Measurements from ENCODE around the gene SKAP2. TPM values are rescaled to one million over a fixed set of nuclear protein-coding genes. Genes with fewer than 3 reads are reported as not detected.

Gene SKAP2
- total and polyA plus RNA-seq, 2 donors (not counting 1 experiment from before 2014, with no cell fraction given), result 17.5 to 25.9 TPM

DNA sequence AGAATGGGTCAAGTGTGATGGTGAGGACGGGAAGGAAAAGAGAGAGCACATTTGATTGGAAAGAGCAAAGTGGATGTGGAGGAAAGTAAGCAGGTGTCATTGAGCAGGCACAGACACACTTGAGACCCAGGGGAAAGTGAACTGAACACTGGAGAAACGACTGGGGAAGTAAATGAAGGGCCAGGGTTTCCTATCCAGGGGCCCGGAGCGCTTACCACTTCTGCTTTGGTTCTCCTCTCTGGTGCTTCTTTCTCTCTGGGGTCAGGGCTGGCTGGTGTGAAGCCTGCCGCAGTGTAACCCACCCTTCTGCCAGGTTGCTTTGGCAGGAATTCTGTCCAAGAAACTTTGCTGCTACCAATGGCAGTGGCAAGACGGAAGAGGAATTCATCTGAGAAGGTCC is 219.3 kb downstream of the SKAP2 start:
- no peaks in the 10 kb centered on the region for H3K4me1 ChIP-seq (ENCODE audit: control insufficient read depth, extremely low read depth, insufficient read depth, low read length)
- H3K36me3 ChIP-seq (ENCODE audit: control insufficient read depth, insufficient read depth, low read length), result no peaks in the 10 kb centered on the region
- H3K4me3 ChIP-seq (replicated peaks in 1 of 4; ENCODE audit: control extremely low read depth in 1 of 4, insufficient read depth in 1 of 4, low read depth in 3 of 4, low read length in 4 of 4), result no peak overlapping the region
- H3K79me2 ChIP-seq (ENCODE audit: control insufficient read depth, insufficient read depth, low read length), result no peaks in the 10 kb centered on the region
- H3K9me3 ChIP-seq (ENCODE audit: control insufficient read depth, insufficient read depth, low read depth, low read length), result no peaks in the 10 kb centered on the region
- H4K20me1 ChIP-seq (ENCODE audit: control insufficient read depth, extremely low read depth, insufficient read depth, low read length), result no peaks in the 10 kb centered on the region
- no peak overlapping the region for H3K27ac ChIP-seq (ENCODE audit: insufficient read depth, low read length)
- no peak overlapping the region for H3K4me2 ChIP-seq (ENCODE audit: extremely low read depth, insufficient read depth, low read length)
- no peak overlapping the region for H3K9ac ChIP-seq (ENCODE audit: insufficient read depth, low read length)
- no peak for DNase-seq (ENCODE audit: low read depth in 2 of 2)
- no peaks in the 10 kb centered on the region for H3K27me3 ChIP-seq (ENCODE audit: control insufficient read depth, insufficient read depth, low read length)
- no peak for TF ChIP-seq EZH2 (IDR thresholded peaks at IDR 0.05; ENCODE audit: low read length, missing control alignments)
- TF ChIP-seq, protein P1, sequence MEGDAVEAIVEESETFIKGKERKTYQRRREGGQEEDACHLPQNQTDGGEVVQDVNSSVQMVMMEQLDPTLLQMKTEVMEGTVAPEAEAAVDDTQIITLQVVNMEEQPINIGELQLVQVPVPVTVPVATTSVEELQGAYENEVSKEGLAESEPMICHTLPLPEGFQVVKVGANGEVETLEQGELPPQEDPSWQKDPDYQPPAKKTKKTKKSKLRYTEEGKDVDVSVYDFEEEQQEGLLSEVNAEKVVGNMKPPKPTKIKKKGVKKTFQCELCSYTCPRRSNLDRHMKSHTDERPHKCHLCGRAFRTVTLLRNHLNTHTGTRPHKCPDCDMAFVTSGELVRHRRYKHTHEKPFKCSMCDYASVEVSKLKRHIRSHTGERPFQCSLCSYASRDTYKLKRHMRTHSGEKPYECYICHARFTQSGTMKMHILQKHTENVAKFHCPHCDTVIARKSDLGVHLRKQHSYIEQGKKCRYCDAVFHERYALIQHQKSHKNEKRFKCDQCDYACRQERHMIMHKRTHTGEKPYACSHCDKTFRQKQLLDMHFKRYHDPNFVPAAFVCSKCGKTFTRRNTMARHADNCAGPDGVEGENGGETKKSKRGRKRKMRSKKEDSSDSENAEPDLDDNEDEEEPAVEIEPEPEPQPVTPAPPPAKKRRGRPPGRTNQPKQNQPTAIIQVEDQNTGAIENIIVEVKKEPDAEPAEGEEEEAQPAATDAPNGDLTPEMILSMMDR (conservative IDR thresholded peaks at IDR 0.05 in 1 of 2, IDR thresholded peaks at IDR 0.05 in 1 of 2; ENCODE audit: low read depth in 1 of 2, low read length in 2 of 2), result no peak
- H2AFZ ChIP-seq (ENCODE audit: low read length), result no peak overlapping the region

DNA sequence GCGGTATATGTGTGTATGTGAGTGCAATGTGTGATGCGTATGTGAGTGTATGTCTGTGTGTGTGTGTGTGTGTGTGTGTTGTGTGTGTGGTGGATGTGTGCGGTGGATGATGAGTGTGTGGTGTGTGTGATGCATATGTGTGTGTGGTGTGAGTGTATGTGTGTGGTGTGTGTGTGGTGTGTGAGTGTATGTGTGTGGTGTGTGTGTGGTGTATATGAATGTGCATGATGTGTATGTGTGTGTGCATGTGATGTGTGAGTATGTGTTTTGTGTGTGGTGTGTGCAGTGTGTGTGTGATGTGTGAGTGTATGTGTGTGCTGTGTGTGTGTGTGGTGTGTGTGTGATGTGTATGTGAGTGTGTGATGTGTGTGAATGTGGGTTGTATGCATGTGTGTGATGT is 222.0 kb downstream of the SKAP2 start:
- H3K4me2 ChIP-seq (ENCODE audit: extremely low read depth, insufficient read depth, low read length), result no peak overlapping the region
- H3K27me3 ChIP-seq (ENCODE audit: control insufficient read depth, insufficient read depth, low read length), result no peaks in the 10 kb centered on the region
- H3K4me1 ChIP-seq (ENCODE audit: control insufficient read depth, extremely low read depth, insufficient read depth, low read length), result no peaks in the 10 kb centered on the region
- no peak overlapping the region for H3K27ac ChIP-seq (ENCODE audit: insufficient read depth, low read length)
- H3K4me3 ChIP-seq (replicated peaks in 1 of 4; ENCODE audit: control extremely low read depth in 1 of 4, insufficient read depth in 1 of 4, low read depth in 3 of 4, low read length in 4 of 4), result no peak overlapping the region
- H4K20me1 ChIP-seq (ENCODE audit: control insufficient read depth, extremely low read depth, insufficient read depth, low read length), result no peaks in the 10 kb centered on the region
- H3K36me3 ChIP-seq (ENCODE audit: control insufficient read depth, insufficient read depth, low read length), result no peaks in the 10 kb centered on the region
- H3K9ac ChIP-seq (ENCODE audit: insufficient read depth, low read length), result no peak overlapping the region
- no peak overlapping the region for H2AFZ ChIP-seq (ENCODE audit: low read length)
- DNase-seq (ENCODE audit: low read depth in 2 of 2), result no peak
- TF ChIP-seq EZH2 (IDR thresholded peaks at IDR 0.05; ENCODE audit: low read length, missing control alignments), result no peak
- TF ChIP-seq, protein P1 (conservative IDR thresholded peaks at IDR 0.05 in 1 of 2, IDR thresholded peaks at IDR 0.05 in 1 of 2; ENCODE audit: low read depth in 1 of 2, low read length in 2 of 2), result no peak
- no peaks in the 10 kb centered on the region for H3K9me3 ChIP-seq (ENCODE audit: control insufficient read depth, insufficient read depth, low read depth, low read length)
- H3K79me2 ChIP-seq (ENCODE audit: control insufficient read depth, insufficient read depth, low read length), result no peaks in the 10 kb centered on the region

DNA sequence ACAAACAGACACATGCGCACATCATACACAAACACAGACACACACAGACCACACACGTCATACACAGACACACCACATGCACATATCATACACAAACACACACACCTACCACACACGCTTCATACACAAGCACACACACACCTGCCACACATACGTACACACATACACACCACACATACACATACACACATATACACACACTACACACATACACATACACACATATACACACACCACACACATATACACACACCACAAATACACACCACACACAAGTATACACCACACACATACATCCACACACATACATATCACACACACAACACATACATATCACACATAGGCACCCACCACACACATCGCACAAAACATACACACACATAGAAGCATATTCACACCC is 224.7 kb downstream of the SKAP2 start:
- Histone ChIP-seq H3K4me3 (replicated peaks in 1 of 4; ENCODE audit: control extremely low read depth in 1 of 4, insufficient read depth in 1 of 4, low read depth in 3 of 4, low read length in 4 of 4) (no peak overlapping the region), H3K79me2 (ENCODE audit: control insufficient read depth, insufficient read depth, low read length) (no peaks in the 10 kb centered on the region), H3K27me3 (ENCODE audit: control insufficient read depth, insufficient read depth, low read length) (no peaks in the 10 kb centered on the region), H4K20me1 (ENCODE audit: control insufficient read depth, extremely low read depth, insufficient read depth, low read length) (no peaks in the 10 kb centered on the region), H3K9me3 (ENCODE audit: control insufficient read depth, insufficient read depth, low read depth, low read length) (no peaks in the 10 kb centered on the region), H3K4me2 (ENCODE audit: extremely low read depth, insufficient read depth, low read length) (no peak overlapping the region), H2AFZ (ENCODE audit: low read length) (no peak overlapping the region), H3K27ac (ENCODE audit: insufficient read depth, low read length) (no peak overlapping the region), H3K9ac (ENCODE audit: insufficient read depth, low read length) (no peak overlapping the region), H3K36me3 (ENCODE audit: control insufficient read depth, insufficient read depth, low read length) (no peaks in the 10 kb centered on the region), H3K4me1 (ENCODE audit: control insufficient read depth, extremely low read depth, insufficient read depth, low read length) (no peaks in the 10 kb centered on the region)
- TF ChIP-seq, protein P1 (conservative IDR thresholded peaks at IDR 0.05 in 1 of 2, IDR thresholded peaks at IDR 0.05 in 1 of 2; ENCODE audit: low read depth in 1 of 2, low read length in 2 of 2), result no peak
- no peak for TF ChIP-seq EZH2 (IDR thresholded peaks at IDR 0.05; ENCODE audit: low read length, missing control alignments)
- DNase-seq (ENCODE audit: low read depth in 2 of 2), result no peak

Data from fibroblast of lung (primary cell).